AG08395 (cell line): Measurements from ENCODE around the gene MED29.
A peak's percentile ranks its signal among the peaks of the same experiment; 100 is the strongest.

ENCODE experiments used
- DNase-seq: peaks from one replicate; pipeline ENCODE4 v3.0.0; 2012; ENCODE audit warnings: mixed read lengths, low spot score

Gene MED29

DNA sequence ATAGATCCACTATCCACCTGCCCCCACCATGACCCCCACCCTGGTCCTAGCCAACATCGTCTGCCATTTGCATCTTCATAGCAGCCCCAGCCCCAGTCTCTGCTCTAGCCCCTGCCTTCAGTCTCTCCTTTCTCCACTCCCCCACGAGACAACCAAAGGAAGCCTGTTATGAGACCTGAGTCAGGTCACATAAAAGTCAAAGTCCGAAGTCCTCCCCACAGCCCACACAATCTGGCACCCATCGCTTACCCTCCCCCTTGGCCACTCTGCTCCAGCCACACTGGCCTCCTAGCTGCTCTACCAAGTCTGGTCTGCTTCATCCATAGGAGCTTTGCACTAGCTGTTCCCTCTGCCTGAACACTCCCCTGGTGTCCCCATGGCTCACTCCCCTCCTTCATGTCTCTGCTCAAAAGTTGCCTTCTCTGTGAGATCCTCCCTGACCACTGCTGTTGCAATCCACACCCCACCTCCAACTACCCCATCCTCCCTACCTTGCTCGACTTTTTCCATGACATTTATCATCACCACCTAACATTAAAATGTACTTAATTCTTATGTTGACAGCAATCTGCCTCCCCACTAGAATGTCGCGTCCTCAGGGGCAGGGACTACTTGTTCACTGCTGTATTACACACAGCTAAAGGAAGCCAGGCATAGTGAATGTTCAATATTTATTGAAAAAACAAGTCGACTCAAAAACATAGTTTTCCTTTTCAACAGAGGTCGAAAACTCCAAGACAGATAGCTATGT lies 20.1 kb downstream of the MED29 start:
- DNase-seq: no peak

DNA sequence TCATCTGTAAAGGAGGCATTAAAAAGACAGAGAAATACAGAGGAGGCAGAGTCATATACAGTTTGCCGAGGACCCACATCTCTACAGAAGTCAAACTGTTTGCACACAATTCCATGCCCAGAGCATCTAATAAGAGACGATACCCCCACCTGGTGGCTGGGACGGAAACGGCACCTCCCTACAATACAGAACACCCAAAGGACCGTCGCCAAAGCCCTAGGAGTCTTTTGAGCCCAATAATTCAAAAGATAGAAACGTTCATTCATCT lies 20.6 kb downstream of the MED29 start:
- peak; percentile 67 for DNase-seq

DNA sequence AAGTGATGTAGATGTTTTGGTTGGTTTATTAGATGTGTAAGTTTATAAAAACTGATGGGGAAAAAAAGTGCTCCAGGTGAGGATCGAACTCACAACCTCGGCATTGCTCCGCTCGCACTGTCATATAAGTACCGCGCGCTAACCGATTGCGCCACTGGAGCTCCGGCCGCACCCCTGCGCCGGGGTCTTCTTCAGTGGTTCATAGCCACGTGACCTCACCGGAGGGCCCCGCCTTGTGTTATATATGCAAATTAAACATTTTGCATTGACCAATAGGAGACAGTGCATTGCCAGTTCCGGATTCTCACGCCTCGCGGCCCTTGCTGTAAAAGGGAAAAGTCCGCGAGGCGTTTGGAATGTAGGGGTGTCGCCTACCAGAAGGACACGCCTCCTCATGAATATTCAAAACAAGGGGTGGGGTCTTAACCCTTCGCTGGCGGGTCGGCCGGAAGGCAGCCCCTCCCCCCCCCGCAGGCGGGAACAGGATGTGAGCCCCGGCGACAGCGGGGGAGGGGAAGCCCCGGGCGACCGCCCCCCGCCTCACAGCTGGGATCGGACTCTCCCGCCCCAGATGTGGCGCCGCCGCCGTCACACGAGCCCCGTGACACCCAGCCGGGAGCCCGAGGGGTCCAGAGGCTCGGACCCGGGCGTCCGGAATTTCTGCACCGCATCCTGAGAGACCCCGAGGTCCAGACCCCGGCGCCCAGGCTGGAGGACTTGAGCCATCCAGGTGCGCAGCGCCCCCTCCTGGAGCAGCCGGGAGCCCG lies 21.1 kb downstream of the MED29 start, which contains the start of gene PLEKHG2:
TSS of gene PLEKHG2 (plus strand) at position 570 of the 767 bp plus-strand sequence. CDS start 1,418 bp downstream, outside the sequence.
- DNase-seq: peak; percentile 97

DNA sequence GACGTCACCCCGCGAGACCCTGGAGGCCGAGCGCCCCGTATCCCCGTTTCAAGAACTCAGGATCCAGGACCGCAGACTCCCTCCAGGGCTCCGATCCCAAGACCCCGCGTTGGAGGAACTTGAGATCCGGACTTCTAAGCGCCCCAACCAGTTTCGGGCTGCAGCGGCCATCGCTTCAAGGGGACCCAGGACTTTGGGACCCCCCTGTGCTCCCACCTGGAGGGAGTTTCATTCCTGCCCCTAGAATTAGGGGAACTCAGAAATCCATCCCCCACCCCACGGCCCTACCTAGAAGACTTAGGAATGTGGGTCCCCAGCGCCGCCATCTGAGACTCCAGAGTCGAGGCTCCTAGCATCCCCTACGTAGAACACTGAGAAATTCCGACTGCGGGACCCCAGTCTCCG lies 21.7 kb downstream of the MED29 start:
- no peak for DNase-seq

DNA sequence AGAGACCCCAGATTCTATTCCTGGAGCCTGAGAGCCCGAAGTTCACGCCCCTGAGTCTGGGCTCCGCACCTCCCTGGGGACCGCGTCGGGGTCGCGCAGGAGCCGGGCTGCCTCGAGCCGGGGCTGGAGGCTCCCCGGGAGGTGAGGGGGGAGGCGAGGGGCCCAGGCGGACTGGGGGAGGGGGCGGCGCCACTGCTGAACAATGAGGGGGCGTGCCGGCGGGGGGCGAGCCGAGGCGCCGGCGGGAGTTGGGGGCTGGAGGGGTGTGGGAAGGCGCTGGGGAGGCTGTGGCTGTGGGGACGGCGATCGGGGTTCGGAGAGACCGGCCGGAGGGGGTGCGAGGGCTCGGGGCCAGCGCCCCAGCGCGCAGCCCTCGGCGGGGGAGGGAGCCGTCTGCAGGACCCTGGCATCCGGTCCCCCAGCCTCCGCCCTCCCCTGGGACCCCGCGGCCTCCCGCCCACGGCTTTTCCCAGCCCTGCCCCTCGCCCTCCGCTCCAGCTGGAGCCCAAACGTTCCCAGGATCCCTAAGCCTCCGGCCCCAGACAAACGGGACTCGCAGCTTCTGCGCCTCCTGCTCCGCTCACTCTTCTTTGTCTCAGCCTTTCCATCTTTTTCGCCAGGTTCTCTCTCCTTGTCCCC lies 22.2 kb downstream of the MED29 start:
- peak; percentile 66 for DNase-seq

DNA sequence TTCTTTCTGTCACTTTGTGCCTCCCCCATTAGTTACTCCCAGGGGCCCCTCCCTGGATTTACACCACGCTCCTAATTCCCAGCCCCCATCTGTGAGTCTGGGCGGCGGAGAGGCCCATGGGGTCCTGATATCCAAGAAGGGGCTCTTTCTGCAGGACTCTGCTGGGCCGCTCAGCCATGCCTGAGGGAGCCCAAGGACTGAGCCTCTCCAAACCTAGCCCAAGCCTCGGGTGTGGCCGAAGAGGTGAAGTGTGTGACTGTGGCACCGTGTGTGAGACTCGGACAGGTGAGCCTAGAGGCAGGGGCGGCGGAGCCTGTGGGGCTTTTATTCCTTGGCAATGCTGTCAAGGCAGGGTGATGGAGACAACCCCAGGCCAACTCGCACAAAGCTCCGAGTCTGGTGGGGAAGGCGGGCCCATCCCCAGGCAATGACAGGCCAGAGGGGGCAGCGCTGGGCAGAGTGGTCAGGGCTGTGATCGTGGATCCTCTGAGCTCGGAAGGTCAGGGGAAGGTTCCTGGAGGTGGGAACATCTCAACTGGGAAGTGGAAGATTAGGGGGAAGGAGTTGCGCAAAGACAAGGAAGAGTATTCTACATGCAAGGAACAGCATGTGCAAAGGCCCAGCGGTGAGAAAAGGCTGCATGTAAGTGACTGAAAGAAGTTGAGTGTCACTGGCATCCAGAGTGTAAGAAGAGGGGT lies 22.9 kb downstream of the MED29 start:
- no peak for DNase-seq

DNA sequence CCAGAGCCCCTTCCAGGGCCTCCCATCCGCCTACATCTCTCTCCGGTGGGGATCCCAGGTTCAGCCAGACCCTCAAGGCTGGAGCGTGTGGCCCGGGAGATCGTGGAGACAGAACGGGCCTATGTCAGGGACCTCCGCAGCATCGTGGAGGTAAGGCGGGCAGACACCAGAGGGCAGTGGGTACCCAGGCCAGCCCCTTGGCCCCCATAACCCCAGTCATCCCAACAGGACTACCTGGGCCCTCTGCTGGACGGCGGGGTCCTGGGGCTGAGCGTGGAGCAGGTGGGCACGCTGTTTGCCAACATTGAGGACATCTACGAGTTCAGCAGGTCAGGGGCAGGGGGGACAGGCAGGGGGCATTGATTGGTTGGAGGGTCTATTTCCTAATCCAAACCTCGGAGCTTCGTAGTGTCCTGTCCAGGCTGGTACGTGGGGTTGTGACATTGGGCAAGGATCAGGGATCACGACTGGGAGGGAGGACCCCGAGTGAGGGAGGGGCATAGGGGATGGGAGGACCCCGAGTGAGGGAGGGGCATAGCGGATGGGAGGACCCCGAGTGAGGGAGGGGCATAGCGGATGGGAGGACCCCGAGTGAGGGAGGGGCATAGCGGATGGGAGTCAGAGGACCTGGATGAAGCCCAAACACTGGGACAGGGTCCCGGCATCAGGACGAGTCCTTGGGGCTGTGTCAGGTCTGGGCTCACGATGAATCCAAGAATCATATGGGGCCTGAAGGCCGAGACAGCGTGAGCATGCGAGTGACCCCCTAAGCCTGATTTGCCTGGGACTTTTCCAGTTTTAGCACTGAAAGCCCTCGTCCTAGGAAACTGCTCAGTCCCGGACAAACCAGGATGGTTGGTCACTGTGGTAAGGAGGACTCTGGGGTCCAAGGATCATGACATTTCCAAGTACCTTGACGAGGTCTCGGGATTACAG lies 24.2 kb downstream of the MED29 start:
- no peak for DNase-seq

DNA sequence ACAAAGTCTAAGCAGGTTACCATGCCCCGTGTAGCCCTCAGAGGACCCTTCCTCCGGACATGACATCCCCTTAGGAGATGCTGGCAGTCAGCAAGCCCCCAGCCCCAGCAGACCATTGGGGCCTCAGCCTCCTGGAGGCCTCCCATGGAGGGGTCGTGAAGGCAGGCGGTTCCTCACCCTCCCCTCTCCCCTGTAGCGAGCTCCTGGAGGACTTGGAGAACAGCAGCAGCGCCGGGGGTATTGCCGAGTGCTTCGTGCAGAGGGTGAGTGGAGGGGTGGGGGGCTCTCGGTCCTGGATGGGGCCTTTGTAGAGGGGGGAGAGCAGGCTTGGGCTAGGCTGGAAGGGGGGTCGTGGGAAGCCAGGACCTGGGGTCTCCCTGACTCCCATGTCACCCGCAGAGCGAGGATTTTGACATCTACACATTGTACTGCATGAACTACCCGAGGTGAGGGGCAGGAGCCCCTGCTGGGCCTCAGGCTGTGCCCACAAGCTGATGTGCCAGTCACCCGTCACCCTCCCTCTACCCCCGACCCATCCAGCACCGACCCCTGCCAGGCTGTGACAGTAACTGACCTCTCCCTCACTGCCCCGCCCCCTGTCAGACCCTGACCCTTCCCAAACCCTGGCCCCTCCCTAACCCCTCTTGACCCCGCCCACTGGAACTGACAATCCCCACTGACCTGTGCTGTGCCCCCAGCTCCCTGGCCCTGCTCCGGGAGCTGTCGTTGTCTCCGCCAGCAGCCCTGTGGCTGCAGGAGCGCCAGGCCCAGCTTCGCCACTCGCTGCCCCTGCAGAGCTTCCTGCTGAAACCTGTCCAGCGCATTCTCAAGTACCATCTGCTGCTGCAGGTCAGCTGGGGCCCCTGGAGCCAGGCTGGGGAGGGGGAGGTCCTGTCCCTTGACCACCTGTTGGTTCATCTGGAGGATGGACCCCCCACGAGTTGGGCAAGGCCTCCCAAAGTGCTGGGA lies 25.3 kb downstream of the MED29 start:
- DNase-seq: no peak

DNA sequence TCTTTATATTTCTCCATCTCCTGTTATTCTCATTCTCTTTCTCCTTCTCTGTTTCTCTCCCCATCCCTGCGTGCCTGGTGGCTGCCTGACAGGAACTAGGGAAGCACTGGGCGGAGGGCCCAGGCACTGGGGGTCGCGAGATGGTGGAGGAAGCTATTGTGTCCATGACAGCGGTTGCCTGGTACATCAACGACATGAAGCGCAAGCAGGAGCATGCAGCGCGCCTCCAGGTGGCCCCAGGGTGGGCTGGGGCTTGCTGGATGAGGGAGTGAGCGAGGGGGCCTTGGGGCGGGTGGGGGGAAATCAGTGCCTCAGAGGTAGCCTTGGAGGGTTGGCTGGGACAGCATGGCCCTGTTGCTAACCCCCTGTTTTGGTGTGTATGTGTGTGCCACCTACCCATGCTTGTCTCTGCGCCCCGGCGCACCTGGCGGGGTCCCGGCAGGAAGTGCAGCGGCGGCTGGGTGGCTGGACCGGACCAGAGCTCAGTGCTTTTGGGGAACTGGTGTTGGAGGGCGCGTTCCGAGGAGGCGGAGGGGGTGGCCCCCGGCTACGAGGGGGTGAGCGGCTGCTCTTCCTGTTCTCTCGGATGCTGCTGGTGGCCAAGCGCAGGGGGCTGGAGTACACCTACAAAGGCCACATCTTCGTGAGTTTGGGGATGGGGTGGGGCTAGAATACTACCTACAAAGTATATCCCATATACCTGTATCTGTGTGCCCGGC lies 26.4 kb downstream of the MED29 start:
- DNase-seq: no peak

DNA sequence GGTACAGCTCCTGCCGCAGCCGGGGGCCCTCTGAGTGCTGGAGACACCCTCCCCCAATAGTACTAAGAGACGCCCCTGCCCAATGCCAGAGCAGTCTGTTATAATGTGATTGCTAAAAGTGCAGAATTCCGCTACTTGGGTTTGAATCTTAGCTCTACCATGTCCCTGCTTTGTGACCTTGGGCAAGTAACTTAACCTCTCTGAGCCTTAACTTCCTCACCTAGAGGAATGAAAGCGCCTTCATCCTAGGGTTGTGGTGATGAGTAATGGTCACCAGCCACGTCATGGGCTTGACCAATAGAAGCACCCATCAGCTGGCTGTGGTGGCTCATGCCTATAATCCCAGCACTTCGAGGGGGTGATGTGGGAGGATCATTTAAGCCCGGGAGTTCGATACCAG lies 27.8 kb downstream of the MED29 start:
- DNase-seq: no peak

DNA sequence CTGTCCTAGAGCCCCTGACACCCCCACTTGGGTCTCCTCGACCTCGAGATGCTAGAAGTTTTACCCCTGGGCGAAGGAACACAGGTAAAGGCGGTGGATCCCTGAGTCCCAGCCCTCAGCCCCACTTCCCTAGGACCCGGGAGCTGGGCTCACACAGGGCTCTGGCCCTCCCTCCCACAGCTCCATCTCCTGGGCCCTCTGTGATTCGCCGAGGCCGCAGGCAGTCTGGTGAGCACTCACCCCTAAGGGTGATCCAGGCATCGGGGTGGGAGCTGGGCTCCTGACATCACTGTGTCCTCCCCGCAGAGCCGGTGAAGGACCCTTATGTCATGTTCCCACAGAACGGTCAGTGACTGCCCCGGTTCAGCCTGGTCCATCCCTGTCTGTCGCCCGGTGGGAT lies 29.6 kb downstream of the MED29 start:
- no peak for DNase-seq

DNA sequence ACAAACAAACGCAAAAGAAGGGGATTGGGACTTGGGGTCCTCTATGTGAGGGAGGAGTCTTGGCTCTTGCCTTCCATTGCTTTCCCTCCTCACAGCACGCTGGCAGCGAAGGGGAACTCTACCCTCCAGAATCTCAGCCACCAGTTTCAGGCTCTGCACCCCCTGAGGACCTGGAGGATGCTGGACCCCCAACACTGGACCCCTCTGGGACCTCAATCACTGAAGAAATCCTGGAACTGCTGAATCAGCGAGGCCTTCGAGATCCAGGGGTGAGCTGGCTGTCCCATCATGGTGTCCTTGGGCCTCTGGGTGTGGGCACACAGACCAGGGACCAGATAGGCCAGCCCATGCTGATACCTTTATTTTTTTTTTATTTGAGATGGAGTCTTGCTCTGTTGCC lies 30.8 kb downstream of the MED29 start:
- DNase-seq: no peak

DNA sequence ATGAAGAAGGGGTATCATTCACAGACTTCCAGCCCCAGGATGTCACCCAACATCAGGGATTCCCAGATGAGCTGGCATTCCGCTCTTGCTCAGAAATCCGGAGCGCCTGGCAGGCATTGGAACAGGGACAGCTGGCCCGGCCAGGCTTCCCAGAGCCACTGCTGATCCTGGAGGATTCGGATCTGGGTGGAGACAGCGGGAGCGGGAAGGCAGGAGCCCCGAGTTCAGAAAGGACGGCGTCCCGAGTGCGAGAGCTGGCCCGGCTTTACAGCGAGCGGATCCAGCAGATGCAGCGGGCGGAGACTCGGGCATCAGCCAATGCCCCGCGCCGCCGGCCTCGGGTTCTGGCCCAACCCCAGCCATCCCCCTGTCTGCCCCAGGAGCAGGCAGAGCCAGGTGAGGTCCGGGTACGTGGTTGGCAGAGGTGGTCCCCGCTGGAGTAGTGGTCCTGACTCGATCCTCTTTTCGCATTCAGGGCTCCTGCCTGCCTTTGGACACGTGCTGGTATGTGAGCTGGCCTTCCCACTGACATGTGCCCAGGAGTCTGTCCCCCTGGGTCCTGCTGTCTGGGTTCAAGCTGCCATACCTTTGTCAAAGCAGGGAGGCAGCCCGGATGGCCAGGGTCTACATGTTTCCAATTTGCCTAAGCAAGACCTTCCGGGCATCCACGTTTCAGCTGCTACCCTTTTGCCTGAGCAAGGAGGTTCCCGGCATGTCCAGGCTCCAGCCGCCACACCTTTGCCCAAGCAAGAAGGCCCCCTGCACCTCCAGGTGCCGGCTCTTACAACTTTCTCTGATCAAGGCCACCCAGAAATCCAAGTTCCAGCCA lies 32.3 kb downstream of the MED29 start:
- no peak for DNase-seq

DNA sequence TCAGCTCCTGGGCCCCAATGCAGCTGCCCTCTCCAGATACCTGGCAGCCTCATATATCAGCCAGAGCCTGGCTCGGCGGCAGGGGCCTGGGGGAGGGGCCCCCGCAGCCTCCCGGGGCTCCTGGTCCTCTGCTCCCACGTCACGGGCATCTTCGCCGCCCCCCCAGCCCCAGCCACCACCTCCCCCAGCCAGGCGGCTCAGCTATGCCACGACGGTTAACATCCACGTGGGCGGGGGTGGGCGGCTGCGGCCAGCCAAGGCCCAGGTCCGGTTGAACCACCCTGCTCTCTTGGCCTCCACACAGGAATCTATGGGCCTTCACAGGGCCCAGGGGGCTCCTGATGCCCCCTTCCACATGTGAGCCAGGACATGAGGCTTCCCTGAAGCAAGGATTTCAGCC lies 33.8 kb downstream of the MED29 start:
- no peak for DNase-seq

DNA sequence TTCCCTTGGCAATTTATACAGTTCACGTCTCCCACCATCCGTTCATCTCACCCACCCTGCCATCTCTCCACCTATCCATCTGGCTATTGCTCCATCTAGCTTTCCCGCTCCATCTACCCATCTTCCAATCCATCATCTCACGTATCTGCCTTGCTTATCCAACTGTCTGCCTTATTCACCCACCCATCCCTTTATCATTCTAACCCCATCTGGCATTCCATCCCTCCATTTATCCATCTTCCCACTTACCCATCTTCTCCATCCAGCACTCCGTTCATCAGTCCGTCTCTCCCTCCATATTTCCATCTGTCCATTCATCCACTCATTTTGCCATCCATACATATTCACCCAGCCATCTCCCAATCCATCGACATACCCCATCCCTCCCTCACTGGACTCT lies 34.6 kb downstream of the MED29 start:
- DNase-seq: no peak

DNA sequence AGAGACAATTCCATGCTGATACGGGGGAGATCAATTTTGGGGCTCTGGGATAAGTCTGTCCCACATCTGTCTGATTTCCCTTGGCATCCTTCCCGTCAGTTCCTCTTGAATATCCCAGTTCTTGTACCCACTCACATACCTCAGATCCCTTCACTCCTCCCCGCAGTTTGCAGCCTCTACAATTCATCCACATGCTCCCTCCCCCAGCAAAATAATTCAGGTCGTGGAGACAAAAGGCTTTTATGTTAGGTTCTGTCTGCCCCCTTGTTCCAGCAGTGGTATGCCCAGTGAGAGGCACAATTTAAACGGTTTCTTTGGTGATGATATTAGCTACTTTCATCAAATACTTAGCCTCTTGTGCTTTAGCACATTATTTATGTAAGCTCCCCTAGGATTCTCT lies 35.0 kb downstream of the MED29 start:
- DNase-seq: no peak

DNA sequence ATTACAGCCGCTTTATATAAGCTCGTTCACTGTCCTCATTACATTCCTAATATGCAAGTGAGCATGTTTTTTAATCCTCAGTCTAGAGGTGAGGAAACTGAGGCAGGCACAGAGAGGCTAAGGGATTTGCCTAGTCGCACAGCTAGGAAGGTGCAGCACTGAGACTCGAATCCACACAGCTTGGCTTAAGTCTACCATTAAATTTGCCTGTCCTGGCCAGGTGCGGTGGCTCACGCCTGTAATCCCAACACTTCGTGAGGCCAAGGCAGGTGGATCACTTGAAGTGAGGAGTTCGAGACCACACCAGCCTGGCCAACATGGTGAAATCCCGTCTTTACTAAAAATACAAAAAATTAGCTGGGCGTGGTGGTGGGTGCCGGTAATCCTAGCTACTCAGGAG lies 36.5 kb downstream of the MED29 start:
- DNase-seq: no peak

DNA sequence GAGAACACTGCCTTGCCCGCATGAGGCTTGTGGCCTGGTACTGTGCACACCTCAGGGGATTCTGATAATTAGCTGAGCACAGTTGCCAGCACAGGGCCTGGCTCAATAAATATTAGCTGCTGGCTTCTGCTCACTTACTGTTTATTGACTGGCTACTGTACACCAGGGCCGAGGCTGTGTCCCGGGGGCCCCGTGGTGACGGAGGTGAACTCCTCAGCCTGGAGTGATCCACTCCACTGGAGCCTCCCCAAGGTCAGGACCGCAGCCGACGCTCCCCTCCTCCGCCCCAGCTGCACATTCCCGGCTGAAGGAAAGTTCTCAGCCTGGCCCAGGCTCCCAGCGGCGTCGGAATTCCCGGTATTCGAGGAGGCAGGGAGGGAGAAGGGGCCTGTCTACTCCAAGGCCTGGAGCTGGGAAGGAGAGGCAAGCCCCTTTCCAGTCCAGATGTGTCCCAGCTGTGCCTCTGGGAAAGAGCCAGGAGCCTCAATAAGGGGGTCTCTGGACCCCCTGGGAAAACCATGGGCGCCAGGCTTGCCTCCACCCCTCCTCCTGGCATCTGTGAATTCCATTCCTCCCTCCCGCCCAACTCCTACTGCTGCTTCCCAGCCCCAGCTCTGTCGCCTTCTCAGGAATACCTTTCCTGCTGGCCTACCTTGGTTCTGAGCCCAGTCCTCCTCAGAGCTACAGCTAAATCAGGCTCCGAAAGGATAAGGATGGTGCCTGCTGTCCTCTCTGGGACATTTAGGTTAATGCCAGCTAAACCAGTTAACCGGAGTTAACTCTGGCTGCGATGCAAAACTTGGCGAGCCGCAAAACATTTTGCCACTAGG lies 37.3 kb downstream of the MED29 start:
- DNase-seq: peak; percentile 89
